HTR-8/SVneo (cell line): ENCODE results near the gene ATP1B3.
"Not testable (repeated sequence)": the region's sequence is repeated elsewhere in the genome, so short reads cannot be mapped to it uniquely, and the experiment has no call there.

Experiments
- DNase-seq: peaks from one replicate; pipeline ENCODE4 v3.0.0; 2011; ENCODE audit warnings: low spot score, mixed read lengths; ENCODE audit not compliant: insufficient read length
- FAIRE-seq: peaks from 2 replicates; lab custom pipeline; 2011; peaks lifted over from hg19 to GRCh38; lab: Jason Lieb, UNC

Gene ATP1B3

GRCh38 chr3:141938011-141938500, 61.6 kb downstream of the ATP1B3 start:
- no peak for FAIRE-seq
- DNase-seq, result no peak

GRCh38 chr3:141939759-141940158, 63.3 kb downstream of the ATP1B3 start:
- no peak for DNase-seq
- FAIRE-seq, result no peak

- peak; percentile 64 for FAIRE-seq
- peak; percentile 84 for DNase-seq
Observed at GRCh38 chr3:141940194-141940776, 63.8 kb downstream of the ATP1B3 start.

GRCh38 chr3:141941093-141941492, 64.7 kb downstream of the ATP1B3 start:
- FAIRE-seq (no peak), DNase-seq (no peak)

GRCh38 chr3:141942006-141942405, 65.6 kb downstream of the ATP1B3 start:
- no peak for FAIRE-seq
- DNase-seq, result no peak

GRCh38 chr3:141945726-141946485, 69.5 kb downstream of the ATP1B3 start:
- FAIRE-seq (no peak), DNase-seq (no peak)

- FAIRE-seq (no peak), DNase-seq (no peak)
Observed at GRCh38 chr3:141949399-141949798, 73.0 kb downstream of the ATP1B3 start.

- DNase-seq, result no peak
- no peak for FAIRE-seq
Observed at GRCh38 chr3:141949972-141950371, 73.5 kb downstream of the ATP1B3 start.

GRCh38 chr3:141950572-141951493, 74.4 kb downstream of the ATP1B3 start:
- DNase-seq (no peak), FAIRE-seq (no peak)

GRCh38 chr3:141952611-141953010, 76.2 kb downstream of the ATP1B3 start:
- DNase-seq, result no peak
- no peak for FAIRE-seq

GRCh38 chr3:141955175-141955574, 78.7 kb downstream of the ATP1B3 start:
- no peak for DNase-seq
- FAIRE-seq, result no peak

GRCh38 chr3:141959589-141960554, 83.4 kb downstream of the ATP1B3 start:
- DNase-seq (peak; percentile 44), FAIRE-seq (no peak)

GRCh38 chr3:141960731-141961130, 84.3 kb downstream of the ATP1B3 start:
- no peak for FAIRE-seq
- DNase-seq, result peak; percentile 42

- FAIRE-seq, result peak; percentile 65
- DNase-seq, result no peak
Observed at GRCh38 chr3:141963301-141963700, 86.9 kb downstream of the ATP1B3 start.

- DNase-seq (no peak), FAIRE-seq (no peak)
Observed at GRCh38 chr3:141965471-141965870, 89.0 kb downstream of the ATP1B3 start.

GRCh38 chr3:141969711-141970110, 93.3 kb downstream of the ATP1B3 start:
- DNase-seq (no peak), FAIRE-seq (no peak)

GRCh38 chr3:141971571-141971970, 95.1 kb downstream of the ATP1B3 start:
- DNase-seq, result no peak

GRCh38 chr3:141972399-141972798, 96.0 kb downstream of the ATP1B3 start:
- FAIRE-seq, result peak; percentile 66
- DNase-seq, result no peak

More at GRCh38 chr3:141971571-141971970, 95.1 kb downstream of the ATP1B3 start:
- FAIRE-seq, result no peak

GRCh38 chr3:141974777-141975176, 98.3 kb downstream of the ATP1B3 start:
- not testable (repeated sequence) for DNase-seq, FAIRE-seq
